ENCODE results near the gene NOTCH2.
"Not testable (repeated sequence)": the region's sequence is repeated elsewhere in the genome, so short reads cannot be mapped to it uniquely, and the experiment has no call there.

GRCh38 chr1:120069920-120070214 is 405 bp upstream of the NOTCH2 start:
- TF ChIP-seq ZNF394 (tag by site-specific recombination; IDR thresholded peaks at IDR 0.05; ENCODE audit: borderline replicate concordance); ZBTB21 (tag by site-specific recombination; IDR thresholded peaks at IDR 0.05); ZEB2 (tag by site-specific recombination; IDR thresholded peaks at IDR 0.05); IKZF3 (tag by site-specific recombination; IDR thresholded peaks at IDR 0.05); CTCF (tag by site-specific recombination; IDR thresholded peaks at IDR 0.05); ZNF561 (tag by site-specific recombination; IDR thresholded peaks at IDR 0.05; ENCODE audit: borderline replicate concordance); EGR2 (tag by site-specific recombination; IDR thresholded peaks at IDR 0.05; ENCODE audit: low read depth); ZNF391 (tag by site-specific recombination; IDR thresholded peaks at IDR 0.05; ENCODE audit: borderline replicate concordance, low read depth); ZNF610 (tag by site-specific recombination; IDR thresholded peaks at IDR 0.05; ENCODE audit: borderline replicate concordance); ZNF19 (tag by site-specific recombination; IDR thresholded peaks at IDR 0.05; ENCODE audit: low read depth): not testable (repeated sequence)
- TF ChIP-seq, protein P1, sequence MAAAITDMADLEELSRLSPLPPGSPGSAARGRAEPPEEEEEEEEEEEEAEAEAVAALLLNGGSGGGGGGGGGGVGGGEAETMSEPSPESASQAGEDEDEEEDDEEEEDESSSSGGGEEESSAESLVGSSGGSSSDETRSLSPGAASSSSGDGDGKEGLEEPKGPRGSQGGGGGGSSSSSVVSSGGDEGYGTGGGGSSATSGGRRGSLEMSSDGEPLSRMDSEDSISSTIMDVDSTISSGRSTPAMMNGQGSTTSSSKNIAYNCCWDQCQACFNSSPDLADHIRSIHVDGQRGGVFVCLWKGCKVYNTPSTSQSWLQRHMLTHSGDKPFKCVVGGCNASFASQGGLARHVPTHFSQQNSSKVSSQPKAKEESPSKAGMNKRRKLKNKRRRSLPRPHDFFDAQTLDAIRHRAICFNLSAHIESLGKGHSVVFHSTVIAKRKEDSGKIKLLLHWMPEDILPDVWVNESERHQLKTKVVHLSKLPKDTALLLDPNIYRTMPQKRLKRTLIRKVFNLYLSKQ (tag by site-specific recombination; IDR thresholded peaks at IDR 0.05; ENCODE audit: borderline replicate concordance): not testable (repeated sequence)
- TF ChIP-seq, protein P2, sequence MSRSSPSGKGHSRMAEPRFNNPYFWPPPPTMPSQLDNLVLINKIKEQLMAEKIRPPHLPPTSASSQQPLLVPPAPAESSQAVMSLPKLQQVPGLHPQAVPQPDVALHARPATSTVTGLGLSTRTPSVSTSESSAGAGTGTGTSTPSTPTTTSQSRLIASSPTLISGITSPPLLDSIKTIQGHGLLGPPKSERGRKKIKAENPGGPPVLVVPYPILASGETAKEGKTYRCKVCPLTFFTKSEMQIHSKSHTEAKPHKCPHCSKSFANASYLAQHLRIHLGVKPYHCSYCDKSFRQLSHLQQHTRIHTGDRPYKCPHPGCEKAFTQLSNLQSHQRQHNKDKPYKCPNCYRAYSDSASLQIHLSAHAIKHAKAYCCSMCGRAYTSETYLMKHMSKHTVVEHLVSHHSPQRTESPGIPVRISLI (tag by site-specific recombination; IDR thresholded peaks at IDR 0.05): not testable (repeated sequence)
